ENCODE results near the gene UBXN6.

- TF ChIP-seq, protein P1, sequence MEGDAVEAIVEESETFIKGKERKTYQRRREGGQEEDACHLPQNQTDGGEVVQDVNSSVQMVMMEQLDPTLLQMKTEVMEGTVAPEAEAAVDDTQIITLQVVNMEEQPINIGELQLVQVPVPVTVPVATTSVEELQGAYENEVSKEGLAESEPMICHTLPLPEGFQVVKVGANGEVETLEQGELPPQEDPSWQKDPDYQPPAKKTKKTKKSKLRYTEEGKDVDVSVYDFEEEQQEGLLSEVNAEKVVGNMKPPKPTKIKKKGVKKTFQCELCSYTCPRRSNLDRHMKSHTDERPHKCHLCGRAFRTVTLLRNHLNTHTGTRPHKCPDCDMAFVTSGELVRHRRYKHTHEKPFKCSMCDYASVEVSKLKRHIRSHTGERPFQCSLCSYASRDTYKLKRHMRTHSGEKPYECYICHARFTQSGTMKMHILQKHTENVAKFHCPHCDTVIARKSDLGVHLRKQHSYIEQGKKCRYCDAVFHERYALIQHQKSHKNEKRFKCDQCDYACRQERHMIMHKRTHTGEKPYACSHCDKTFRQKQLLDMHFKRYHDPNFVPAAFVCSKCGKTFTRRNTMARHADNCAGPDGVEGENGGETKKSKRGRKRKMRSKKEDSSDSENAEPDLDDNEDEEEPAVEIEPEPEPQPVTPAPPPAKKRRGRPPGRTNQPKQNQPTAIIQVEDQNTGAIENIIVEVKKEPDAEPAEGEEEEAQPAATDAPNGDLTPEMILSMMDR (IDR thresholded peaks at IDR 0.05): no peak
- TF ChIP-seq POLR2A (IDR thresholded peaks at IDR 0.05) (no peak), EP300 (IDR thresholded peaks at IDR 0.05; ENCODE audit: low read depth) (no peak), POLR2AphosphoS5 (IDR thresholded peaks at IDR 0.05) (no peak)
Observed at GRCh38 chr19:4409123-4409933, 48.3 kb downstream of the UBXN6 start.
